WTC11 (cell line): ENCODE data around the gene TESK2.

Experiments
- CTCF ChIP-seq: fragments of 200-600 bp; IDR thresholded peaks from 2 replicates; pipeline ENCODE4 v1.8.0; 2022; ENCODE audit warnings: antibody characterized with exemption
- FOXJ3 ChIP-seq: sonication (generic); formaldehyde crosslinking; IDR thresholded peaks from 2 replicates; pipeline ENCODE4 v1.9.0; 2021; ENCODE audit warnings: missing genetic modification reagents, mild to moderate bottlenecking, borderline replicate concordance

GRCh38 chr1:45385302-45385701, 105.7 kb downstream of the TESK2 start:
- TF ChIP-seq CTCF (no peak), FOXJ3 (CRISPR knock-in tag) (no peak)
